ENCODE data around the gene SLC2A13. TPM values are rescaled to one million over a fixed set of nuclear protein-coding genes. Genes with fewer than 3 reads are reported as not detected.

Gene SLC2A13
- total RNA-seq, 1 donor from 2014 or later, result 3.9 TPM

DNA sequence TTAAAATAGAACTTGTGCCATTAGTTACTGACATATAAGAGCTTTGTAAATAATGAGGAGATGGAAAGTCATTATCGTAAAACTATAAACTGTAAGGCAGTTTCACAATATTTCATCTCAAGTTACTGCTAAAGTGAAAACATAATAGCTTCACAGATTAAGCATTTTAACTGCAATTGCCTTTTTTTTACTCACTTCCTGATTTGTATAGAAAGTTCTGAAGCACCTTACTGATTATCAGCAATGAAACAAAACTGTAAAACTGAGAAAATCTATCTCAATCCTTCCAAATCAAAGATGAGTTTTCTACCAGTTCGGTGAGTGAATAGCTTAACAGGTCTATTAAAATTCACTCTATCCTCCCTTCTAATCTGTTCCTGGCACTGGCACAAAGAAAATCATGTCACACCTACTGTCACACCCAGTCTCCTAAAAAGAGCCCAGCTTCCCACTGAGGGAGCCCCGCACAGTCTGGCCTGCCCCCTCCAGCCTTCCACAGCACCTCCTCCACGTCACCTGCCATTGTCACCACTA, 324.9 kb downstream of the SLC2A13 start:
- no peaks in the 10 kb centered on the region for H3K36me3 ChIP-seq (ENCODE audit: control insufficient read depth, insufficient read depth, low read length)
- no peak for FAIRE-seq
- no peak overlapping the region for H3K4me3 ChIP-seq (ENCODE audit: low read depth, low read length)
- no peak for DNase-seq (ENCODE audit: low read depth)
- H3K27me3 ChIP-seq (ENCODE audit: control insufficient read depth, insufficient read depth, low read length), result no peaks in the 10 kb centered on the region
- TF ChIP-seq CTCF (IDR thresholded peaks at IDR 0.05; ENCODE audit: insufficient read depth, low read length, severe bottlenecking), result no peak

DNA sequence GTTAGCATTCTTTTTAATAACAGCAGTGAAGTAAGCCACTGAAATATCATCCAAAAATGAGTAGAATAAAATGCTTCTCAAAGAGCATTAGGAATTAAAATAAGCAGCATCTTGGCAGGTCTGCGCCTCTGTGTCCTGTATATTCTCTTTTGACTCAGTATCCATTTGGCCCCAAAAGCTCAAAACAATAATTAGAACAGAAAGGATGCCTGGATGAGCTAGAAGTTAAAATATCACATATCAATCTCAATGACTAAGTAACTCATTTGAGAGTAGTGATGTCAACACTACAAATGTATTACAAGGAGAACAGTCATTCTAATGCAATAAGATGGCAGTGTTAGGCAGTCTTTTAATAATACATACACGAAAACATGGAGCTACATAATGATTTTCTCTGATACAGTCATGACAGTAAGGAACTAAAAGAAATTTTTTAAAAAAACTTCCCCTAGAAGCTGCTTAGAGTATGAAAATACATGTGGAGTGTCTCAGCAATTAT, 325.4 kb downstream of the SLC2A13 start:
- Histone ChIP-seq H3K36me3 (ENCODE audit: control insufficient read depth, insufficient read depth, low read length) (no peaks in the 10 kb centered on the region), H3K4me3 (ENCODE audit: low read depth, low read length) (no peak overlapping the region), H3K27me3 (ENCODE audit: control insufficient read depth, insufficient read depth, low read length) (no peaks in the 10 kb centered on the region)
- FAIRE-seq (no peak), DNase-seq (ENCODE audit: low read depth) (peak; percentile 7)
- no peak for TF ChIP-seq CTCF (IDR thresholded peaks at IDR 0.05; ENCODE audit: insufficient read depth, low read length, severe bottlenecking)

GRCh38 chr12:39779768-39780340, 326.0 kb downstream of the SLC2A13 start:
- no peak for TF ChIP-seq CTCF (IDR thresholded peaks at IDR 0.05; ENCODE audit: insufficient read depth, low read length, severe bottlenecking)
- Histone ChIP-seq H3K36me3 (ENCODE audit: control insufficient read depth, insufficient read depth, low read length) (no peaks in the 10 kb centered on the region), H3K4me3 (ENCODE audit: low read depth, low read length) (no peak overlapping the region), H3K27me3 (ENCODE audit: control insufficient read depth, insufficient read depth, low read length) (no peaks in the 10 kb centered on the region)
- FAIRE-seq (no peak), DNase-seq (ENCODE audit: low read depth) (no peak)

GRCh38 chr12:39777465-39777864, 328.4 kb downstream of the SLC2A13 start:
- no peaks in the 10 kb centered on the region for H3K36me3 ChIP-seq (ENCODE audit: control insufficient read depth, insufficient read depth, low read length)
- no peaks in the 10 kb centered on the region for H3K27me3 ChIP-seq (ENCODE audit: control insufficient read depth, insufficient read depth, low read length)
- H3K4me3 ChIP-seq (ENCODE audit: low read depth, low read length), result no peak overlapping the region
- no peak for TF ChIP-seq CTCF (IDR thresholded peaks at IDR 0.05; ENCODE audit: insufficient read depth, low read length, severe bottlenecking)
- no peak for DNase-seq (ENCODE audit: low read depth)
- FAIRE-seq, result no peak

DNA sequence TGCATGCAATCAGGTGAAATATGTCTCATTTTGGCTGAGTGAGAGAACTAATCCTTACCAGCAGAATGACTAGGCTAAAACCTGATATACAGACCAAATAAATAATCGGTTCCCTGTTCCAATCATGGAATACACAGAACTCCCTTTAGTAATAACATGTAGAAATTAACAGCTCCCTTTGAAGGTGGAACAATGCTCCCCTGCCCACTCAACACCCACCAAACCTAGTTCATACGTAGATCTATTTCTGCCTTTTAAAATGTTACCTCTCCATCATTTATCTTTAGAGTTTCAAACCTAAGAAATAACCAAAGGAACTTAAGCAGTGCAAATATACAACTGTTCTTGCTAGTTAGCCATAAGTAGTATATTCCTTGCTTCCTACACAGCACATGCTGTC, 332.6 kb downstream of the SLC2A13 start:
- no peak for FAIRE-seq
- TF ChIP-seq CTCF (IDR thresholded peaks at IDR 0.05; ENCODE audit: insufficient read depth, low read length, severe bottlenecking), result no peak
- Histone ChIP-seq H3K27me3 (ENCODE audit: control insufficient read depth, insufficient read depth, low read length) (no peaks in the 10 kb centered on the region), H3K4me3 (ENCODE audit: low read depth, low read length) (no peak overlapping the region), H3K36me3 (ENCODE audit: control insufficient read depth, insufficient read depth, low read length) (no peaks in the 10 kb centered on the region)
- no peak for DNase-seq (ENCODE audit: low read depth)

DNA sequence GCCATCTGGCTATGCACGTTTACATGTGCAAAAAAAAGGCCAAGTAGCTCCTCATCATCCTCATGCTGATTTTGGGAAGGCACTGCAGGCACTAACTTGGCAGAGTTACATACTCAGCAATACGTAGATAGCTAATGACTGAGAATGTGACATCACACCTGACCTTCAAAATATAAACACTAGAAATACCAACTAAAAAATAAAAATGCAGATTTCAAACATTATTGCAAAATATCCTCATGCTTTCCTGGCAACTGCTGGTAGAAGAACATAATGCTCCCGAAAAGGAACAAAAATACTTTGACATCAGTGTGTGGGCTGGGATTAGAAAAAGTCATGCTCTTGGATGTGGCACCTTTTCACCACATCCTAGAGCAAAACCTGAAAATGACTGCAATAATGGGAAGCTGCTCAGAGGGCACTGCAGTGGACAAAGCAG, 333.0 kb downstream of the SLC2A13 start:
- H3K4me3 ChIP-seq (ENCODE audit: low read depth, low read length), result no peak overlapping the region
- DNase-seq (ENCODE audit: low read depth) (no peak), FAIRE-seq (no peak)
- no peaks in the 10 kb centered on the region for H3K27me3 ChIP-seq (ENCODE audit: control insufficient read depth, insufficient read depth, low read length)
- TF ChIP-seq CTCF (IDR thresholded peaks at IDR 0.05; ENCODE audit: insufficient read depth, low read length, severe bottlenecking), result no peak
- H3K36me3 ChIP-seq (ENCODE audit: control insufficient read depth, insufficient read depth, low read length), result no peaks in the 10 kb centered on the region
